HG03280 (cell line): ENCODE data around the gene PTPRE.

Experiments used
- ATAC-seq: cut with Tn5 transposase; IDR thresholded peaks from one replicate; pipeline ENCODE4 v1.9.1; 2021; ENCODE audit warnings: mild to moderate bottlenecking, moderate library complexity; ENCODE audit not compliant: unreplicated experiment

PTPRE gene

GRCh38 chr10:128056303-128057050 is 149.6 kb downstream of the PTPRE start:
- no peak for ATAC-seq

- no peak for ATAC-seq
Observed at GRCh38 chr10:128058106-128058749, 151.3 kb downstream of the PTPRE start.

- ATAC-seq: no peak
Observed at GRCh38 chr10:128058750-128059134, 151.8 kb downstream of the PTPRE start.

GRCh38 chr10:128059266-128059981 is 152.5 kb downstream of the PTPRE start:
- ATAC-seq: no peak

- no peak for ATAC-seq
Observed at GRCh38 chr10:128059982-128060293, 153.0 kb downstream of the PTPRE start.

GRCh38 chr10:128060341-128061250 is 153.7 kb downstream of the PTPRE start:
- ATAC-seq: no peak

GRCh38 chr10:128061306-128062300 is 154.7 kb downstream of the PTPRE start:
- no peak for ATAC-seq

- ATAC-seq: no peak
Observed at GRCh38 chr10:128062331-128062880, 155.5 kb downstream of the PTPRE start.

GRCh38 chr10:128062881-128063563 is 156.1 kb downstream of the PTPRE start:
- ATAC-seq: peak; percentile 41

GRCh38 chr10:128063736-128064107 is 156.8 kb downstream of the PTPRE start:
- ATAC-seq: peak; percentile 34

GRCh38 chr10:128064108-128064969 is 157.4 kb downstream of the PTPRE start:
- ATAC-seq: peak; percentile 33

- peak; percentile 28 for ATAC-seq
Observed at GRCh38 chr10:128064970-128065580, 158.2 kb downstream of the PTPRE start.

GRCh38 chr10:128065881-128066534 is 159.1 kb downstream of the PTPRE start:
- no peak for ATAC-seq

- no peak for ATAC-seq
Observed at GRCh38 chr10:128066870-128067382, 160.0 kb downstream of the PTPRE start.

- ATAC-seq: no peak
Observed at GRCh38 chr10:128067691-128068397, 160.9 kb downstream of the PTPRE start.
